ENCODE measurements around the gene EXOSC7.

Gene EXOSC7

GRCh38 chr3:45060165-45060892 lies 84.3 kb downstream of the EXOSC7 start:
- DNase-seq: no peak

Measured in activated naive CD4-positive, alpha-beta T cell treated with Interleukin-2 at 50 U/mL for 16 hours (primary cell).